CD14-positive monocyte (primary cell): Measurements from ENCODE around the gene EXOC4. TPM values are rescaled to one million over a fixed set of nuclear protein-coding genes. Genes with fewer than 3 reads are reported as not detected.

Experiments used
- DNase-seq, 3 donors: peaks; one replicate each; pipeline ENCODE4 v3.0.0-alpha.2; 2011 to 2022
- H2AFZ ChIP-seq: 2 replicates; pipeline ENCODE4 v1.6.0; 2012; ENCODE audit warnings: mild to moderate bottlenecking, low read depth, low read length, inconsistent platforms; ENCODE audit not compliant: insufficient read depth, poor library complexity, severe bottlenecking
- H3K27ac ChIP-seq, 2 donors: 1 replicate in 1 of 2; 2 replicates in 1 of 2; pipeline ENCODE4 v1.5.1; 2012 to 2013; ENCODE audit warnings: low read length in 2 of 2, control low read depth in 1 of 2, inconsistent platforms in 1 of 2, low read depth in 1 of 2, mild to moderate bottlenecking in 1 of 2
- H3K27me3 ChIP-seq, 2 donors: one replicate each; pipeline versions ENCODE4 v1.6.0 to v1.6.1; 2011 to 2013; ENCODE audit warnings: low read length in 2 of 2; ENCODE audit not compliant: control insufficient read depth in 2 of 2, insufficient read depth in 2 of 2
- H3K36me3 ChIP-seq, 2 donors: replicated peaks in 1 of 2; 1 replicate in 1 of 2; 2 replicates in 1 of 2; pipeline versions ENCODE4 v1.5.1 to v1.6.1; 2012 to 2013; ENCODE audit warnings: low read length in 2 of 2, control low read depth in 1 of 2, inconsistent platforms in 1 of 2, mild to moderate bottlenecking in 1 of 2; ENCODE audit not compliant: insufficient read depth in 2 of 2, control insufficient read depth in 1 of 2
- H3K4me1 ChIP-seq, 2 donors: 1 replicate in 1 of 2; 2 replicates in 1 of 2; pipeline versions ENCODE4 v1.5.1 to v1.6.1; 2012 to 2013; ENCODE audit warnings: low read length in 2 of 2, control low read depth in 1 of 2, inconsistent platforms in 1 of 2, mild to moderate bottlenecking in 1 of 2, moderate library complexity in 1 of 2; ENCODE audit not compliant: insufficient read depth in 2 of 2, control insufficient read depth in 1 of 2
- H3K4me2 ChIP-seq: replicated peaks from 2 replicates; pipeline ENCODE3; 2012; ENCODE audit warnings: low read length, moderate library complexity, mild to moderate bottlenecking; ENCODE audit not compliant: poor library complexity, severe bottlenecking; ENCODE audit errors: extremely low read depth
- H3K4me3 ChIP-seq, 3 experiments: fragments of 200-600 bp in 1 of 3; sonication (generic) in 1 of 3; replicated peaks in 1 of 3; 1 replicate in 2 of 3; 2 replicates in 1 of 3; pipeline ENCODE4 v1.5.1; 2011 to 2013; ENCODE audit warnings: low read length in 3 of 3, mild to moderate bottlenecking in 3 of 3, control low read depth in 2 of 3, low read depth in 2 of 3, inconsistent platforms in 1 of 3, moderate library complexity in 1 of 3
- H3K79me2 ChIP-seq: 2 replicates; pipeline ENCODE4 v1.6.0; 2012; ENCODE audit warnings: mild to moderate bottlenecking, control low read depth, inconsistent platforms, low read length, moderate library complexity; ENCODE audit not compliant: insufficient read depth
- H3K9ac ChIP-seq: 2 replicates; pipeline ENCODE4 v1.6.0; 2017; ENCODE audit warnings: low read length, mild to moderate bottlenecking; ENCODE audit not compliant: insufficient read depth, poor library complexity, severe bottlenecking
- H3K9me3 ChIP-seq, 2 donors: replicated peaks in 1 of 2; 1 replicate in 1 of 2; 2 replicates in 1 of 2; pipeline versions ENCODE4 v1.5.1 to v1.6.1; 2012 to 2013; ENCODE audit warnings: low read length in 2 of 2, control low read depth in 1 of 2; ENCODE audit not compliant: control insufficient read depth in 1 of 2, insufficient read depth in 1 of 2
- H4K20me1 ChIP-seq: 2 replicates; pipeline ENCODE4 v1.6.0; 2012; ENCODE audit warnings: mild to moderate bottlenecking, low read length, control low read depth, moderate library complexity; ENCODE audit not compliant: insufficient read depth
- H3K27ac Mint-ChIP-seq, 7 donors: one replicate each; pipeline ENCODE4 v1.8.0; 2020; ENCODE audit warnings: mild to moderate bottlenecking in 7 of 7, mixed read lengths in 7 of 7, moderate library complexity in 6 of 7, inconsistent platforms in 2 of 7
- H3K27me3 Mint-ChIP-seq, 3 donors: one replicate each; pipeline ENCODE4 v1.8.0; 2021 to 2022; ENCODE audit warnings: low read depth in 3 of 3, mild to moderate bottlenecking in 3 of 3, mixed read lengths in 3 of 3, moderate library complexity in 3 of 3, inconsistent platforms in 1 of 3
- H3K36me3 Mint-ChIP-seq, 2 donors: one replicate each; pipeline ENCODE4 v1.8.0; 2020; ENCODE audit warnings: mixed read lengths in 2 of 2, inconsistent platforms in 1 of 2, mild to moderate bottlenecking in 1 of 2
- H3K4me1 Mint-ChIP-seq: one replicate; pipeline ENCODE4 v1.8.0; 2020; ENCODE audit warnings: mild to moderate bottlenecking, mixed read lengths
- H3K4me3 Mint-ChIP-seq, 2 donors: one replicate each; pipeline ENCODE4 v1.8.0; 2020; ENCODE audit warnings: mild to moderate bottlenecking in 2 of 2, mixed read lengths in 2 of 2, moderate library complexity in 1 of 2
- H3K9me3 Mint-ChIP-seq, 7 donors: one replicate each; pipeline ENCODE4 v1.8.0; 2020 to 2022; ENCODE audit warnings: mixed read lengths in 7 of 7, mild to moderate bottlenecking in 6 of 7, moderate library complexity in 6 of 7, inconsistent platforms in 2 of 7
- WGBS: methylation state at CpG from one replicate; pipeline ENCODE4 v1.1.5; 2013; ENCODE audit warnings: missing lambda C conversion rate; ENCODE audit not compliant: insufficient coverage; 5-methylcytosine and 5-hydroxymethylcytosine counted together
- intact Hi-C, 2 donors: fragments of 100-400 bp; cut with micrococcal nuclease; formaldehyde crosslinking; loops; one replicate each; pipeline versions ENCODE4 v1.15.0 to v1.15.1; 2023
- polyA plus RNA-seq, 3 donors: library from polyadenylated mRNA; depleted of rRNA in 1 of 3; unstranded in 2 of 3; stranded (reverse) in 1 of 3; fragments of 300-500 nt in 2 of 3; fragments of >200 nt in 1 of 3; fragmentation: Illumina TruSeq in 2 of 3; gene quantifications; 1 replicate in 2 of 3; 2 replicates in 1 of 3; pipeline ENCODE4 v1.2.3, GENCODE V29; 2012 to 2021
- TF ChIP-seq, protein P1 (sequence below): fragments of 200-600 bp; IDR thresholded peaks from one replicate; pipeline ENCODE4 v1.8.0; 2022; ENCODE audit warnings: antibody characterized with exemption, mild to moderate bottlenecking

EXOC4 gene
- polyA plus RNA-seq, 3 donors: 20.6 to 22.3 (median 22.3) TPM

DNA sequence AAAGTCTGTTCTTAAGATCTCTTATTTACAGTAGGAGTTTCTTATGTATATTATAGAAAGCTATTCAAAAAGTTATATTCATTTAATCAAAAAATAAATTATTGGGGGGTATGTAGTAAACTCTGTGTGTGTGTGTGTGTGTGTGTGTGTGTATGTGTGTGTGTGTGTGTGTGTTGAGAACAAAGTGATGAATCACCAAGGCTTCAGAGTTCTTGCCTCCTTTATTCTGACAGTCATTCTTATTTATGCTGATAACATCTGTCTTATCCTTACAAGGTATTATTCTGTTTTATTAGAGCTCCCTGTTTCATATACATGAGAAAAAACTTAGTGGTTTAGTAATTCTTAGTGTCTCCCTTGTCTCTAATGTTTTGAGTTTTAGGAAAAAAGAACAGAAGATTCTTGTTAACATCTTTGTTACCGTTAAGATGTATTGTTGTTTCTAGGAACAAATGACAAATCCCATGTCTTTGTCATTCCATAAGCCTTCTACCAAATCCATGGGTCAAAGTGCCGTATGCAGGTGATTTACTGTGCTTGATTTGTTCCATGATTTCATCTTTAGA lies 424.0 kb downstream of the EXOC4 start:
- Histone ChIP-seq H3K9ac (no peak overlapping the region), H3K36me3 (no peaks in the 10 kb centered on the region), H3K27me3 (no peaks in the 10 kb centered on the region), H3K27ac (no peak overlapping the region), H3K4me1 (no peaks in the 10 kb centered on the region), H4K20me1 (no peaks in the 10 kb centered on the region), H3K79me2 (no peaks in the 10 kb centered on the region), H3K4me3 (no peak overlapping the region), H3K4me2 (no peak overlapping the region), H3K9me3 (no peaks in the 10 kb centered on the region), H2AFZ (no peak overlapping the region)
- Mint-ChIP-seq H3K9me3 (no peaks in the 10 kb centered on the region), H3K27me3 (no peaks in the 10 kb centered on the region), H3K36me3 (peaks cover 4 to 6% of the 10 kb centered on the region in 2 donors), H3K27ac (no peak overlapping the region), H3K4me3 (no peak overlapping the region), H3K4me1 (peaks cover 2% of the 10 kb centered on the region)
- DNase-seq: no peak
- intact Hi-C loops: no loop called here
- TF ChIP-seq, protein P1, sequence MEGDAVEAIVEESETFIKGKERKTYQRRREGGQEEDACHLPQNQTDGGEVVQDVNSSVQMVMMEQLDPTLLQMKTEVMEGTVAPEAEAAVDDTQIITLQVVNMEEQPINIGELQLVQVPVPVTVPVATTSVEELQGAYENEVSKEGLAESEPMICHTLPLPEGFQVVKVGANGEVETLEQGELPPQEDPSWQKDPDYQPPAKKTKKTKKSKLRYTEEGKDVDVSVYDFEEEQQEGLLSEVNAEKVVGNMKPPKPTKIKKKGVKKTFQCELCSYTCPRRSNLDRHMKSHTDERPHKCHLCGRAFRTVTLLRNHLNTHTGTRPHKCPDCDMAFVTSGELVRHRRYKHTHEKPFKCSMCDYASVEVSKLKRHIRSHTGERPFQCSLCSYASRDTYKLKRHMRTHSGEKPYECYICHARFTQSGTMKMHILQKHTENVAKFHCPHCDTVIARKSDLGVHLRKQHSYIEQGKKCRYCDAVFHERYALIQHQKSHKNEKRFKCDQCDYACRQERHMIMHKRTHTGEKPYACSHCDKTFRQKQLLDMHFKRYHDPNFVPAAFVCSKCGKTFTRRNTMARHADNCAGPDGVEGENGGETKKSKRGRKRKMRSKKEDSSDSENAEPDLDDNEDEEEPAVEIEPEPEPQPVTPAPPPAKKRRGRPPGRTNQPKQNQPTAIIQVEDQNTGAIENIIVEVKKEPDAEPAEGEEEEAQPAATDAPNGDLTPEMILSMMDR: no peak
- WGBS: no CpG with 5 or more reads among the region's 2 CpGs

DNA sequence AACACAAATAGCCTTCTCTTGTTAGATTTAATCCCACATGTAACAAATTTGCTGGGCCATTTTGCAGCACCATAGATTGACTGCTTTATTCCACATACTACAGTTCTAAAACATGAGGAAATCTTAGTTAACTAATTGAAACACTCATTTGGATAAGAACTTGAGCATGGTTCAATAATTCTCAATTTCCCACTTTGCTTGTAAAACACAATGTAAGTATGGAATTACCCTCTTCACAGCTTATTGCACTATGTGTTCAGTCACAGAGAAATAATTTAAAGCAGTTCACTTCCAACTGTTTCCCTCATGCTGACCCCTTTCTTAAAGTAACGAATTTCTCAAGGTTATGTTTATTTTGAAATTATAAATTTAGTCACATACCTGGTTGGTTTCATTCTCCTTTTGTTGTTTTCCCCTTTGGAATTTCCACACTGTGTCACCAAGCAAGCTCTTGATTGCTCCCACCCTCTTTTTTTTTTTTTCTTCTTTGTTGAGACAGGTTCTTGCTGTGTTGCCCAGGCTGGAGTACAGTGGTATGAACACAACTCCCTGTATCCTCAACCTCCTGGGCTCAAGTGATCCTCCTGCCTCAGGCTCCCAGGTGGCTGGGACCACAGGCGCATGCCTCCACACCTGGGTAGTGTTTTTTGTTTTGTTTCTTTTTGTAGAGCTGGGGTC lies 425.4 kb downstream of the EXOC4 start:
- no peak overlapping the region for H2AFZ ChIP-seq
- H3K4me3 ChIP-seq: no peak overlapping the region
- no peaks in the 10 kb centered on the region for H3K27me3 ChIP-seq
- no peaks in the 10 kb centered on the region for H3K36me3 ChIP-seq
- peak in 1 of 3 donors; percentile 5 for DNase-seq
- Mint-ChIP-seq H3K27ac (no peak overlapping the region), H3K36me3 (peaks cover 4 to 7% of the 10 kb centered on the region in 2 donors), H3K4me1 (peaks cover 2% of the 10 kb centered on the region), H3K27me3 (no peaks in the 10 kb centered on the region), H3K4me3 (no peak overlapping the region), H3K9me3 (no peaks in the 10 kb centered on the region)
- intact Hi-C loops: no loop called here
- H3K4me2 ChIP-seq: no peak overlapping the region
- TF ChIP-seq, protein P1: peak; percentile 11
- no peaks in the 10 kb centered on the region for H4K20me1 ChIP-seq
- no peak overlapping the region for H3K27ac ChIP-seq
- no peaks in the 10 kb centered on the region for H3K79me2 ChIP-seq
- no peak overlapping the region for H3K9ac ChIP-seq
- WGBS: no CpG with 5 or more reads among the region's 2 CpGs
- no peaks in the 10 kb centered on the region for H3K4me1 ChIP-seq
- no peaks in the 10 kb centered on the region for H3K9me3 ChIP-seq
